HFF-Myc (cell line): ENCODE results near the gene REX1BD.

ENCODE experiments used
- DNase-seq: peaks from one replicate; pipeline ENCODE4 v3.0.0-alpha.2; 2011; ENCODE audit warnings: low read depth; ENCODE audit errors: extremely low read depth
- H3K4me3 ChIP-seq: replicated peaks from 2 replicates; pipeline ENCODE4 v1.5.1; 2011; ENCODE audit warnings: low read depth, mild to moderate bottlenecking, control low read depth, low read length
- CTCF ChIP-seq: IDR thresholded peaks from 2 replicates; pipeline ENCODE4 v1.5.1; 2012; ENCODE audit warnings: mild to moderate bottlenecking, low read depth, low read length, control low read depth; ENCODE audit errors: missing control alignments

The REX1BD gene

GRCh38 chr19:18543814-18544475 is 44.7 kb upstream of the REX1BD start:
- H3K4me3 ChIP-seq: peak overlapping the region; percentile 57
- TF ChIP-seq CTCF: no peak
- no peak for DNase-seq

GRCh38 chr19:18551631-18552030 is 37.0 kb upstream of the REX1BD start:
- no peak for TF ChIP-seq CTCF
- H3K4me3 ChIP-seq: no peak overlapping the region
- DNase-seq: no peak

GRCh38 chr19:18557411-18558201 is 31.0 kb upstream of the REX1BD start, which contains the start of gene KXD1:
Gene KXD1 (plus strand): TSS chr19:18557870. CDS start chr19:18562057, 4,187 bp downstream.
- peak; percentile 97 for DNase-seq
- H3K4me3 ChIP-seq: peak within 1 kb of the TSS; percentile 78
- no peak for TF ChIP-seq CTCF

GRCh38 chr19:18558202-18558555 is 30.4 kb upstream of the REX1BD start:
- H3K4me3 ChIP-seq: peak overlapping the region; percentile 78
- TF ChIP-seq CTCF: no peak
- DNase-seq: no peak

GRCh38 chr19:18558604-18559003 is 30.0 kb upstream of the REX1BD start:
- H3K4me3 ChIP-seq: peak overlapping the region; percentile 78
- no peak for TF ChIP-seq CTCF
- no peak for DNase-seq

- TF ChIP-seq CTCF: no peak
- DNase-seq: no peak
- H3K4me3 ChIP-seq: peak overlapping the region; percentile 78; the same call in 1 of the 2 replicates
Measured at GRCh38 chr19:18559685-18560084, 28.9 kb upstream of the REX1BD start.

GRCh38 chr19:18562086-18562485 is 26.5 kb upstream of the REX1BD start:
- no peak overlapping the region for H3K4me3 ChIP-seq
- DNase-seq: no peak
- no peak for TF ChIP-seq CTCF
